ENCODE data around the gene PCDHA12.
"Not testable (repeated sequence)": the region's sequence is repeated elsewhere in the genome, so short reads cannot be mapped to it uniquely, and the experiment has no call there.

PCDHA12 gene

DNA sequence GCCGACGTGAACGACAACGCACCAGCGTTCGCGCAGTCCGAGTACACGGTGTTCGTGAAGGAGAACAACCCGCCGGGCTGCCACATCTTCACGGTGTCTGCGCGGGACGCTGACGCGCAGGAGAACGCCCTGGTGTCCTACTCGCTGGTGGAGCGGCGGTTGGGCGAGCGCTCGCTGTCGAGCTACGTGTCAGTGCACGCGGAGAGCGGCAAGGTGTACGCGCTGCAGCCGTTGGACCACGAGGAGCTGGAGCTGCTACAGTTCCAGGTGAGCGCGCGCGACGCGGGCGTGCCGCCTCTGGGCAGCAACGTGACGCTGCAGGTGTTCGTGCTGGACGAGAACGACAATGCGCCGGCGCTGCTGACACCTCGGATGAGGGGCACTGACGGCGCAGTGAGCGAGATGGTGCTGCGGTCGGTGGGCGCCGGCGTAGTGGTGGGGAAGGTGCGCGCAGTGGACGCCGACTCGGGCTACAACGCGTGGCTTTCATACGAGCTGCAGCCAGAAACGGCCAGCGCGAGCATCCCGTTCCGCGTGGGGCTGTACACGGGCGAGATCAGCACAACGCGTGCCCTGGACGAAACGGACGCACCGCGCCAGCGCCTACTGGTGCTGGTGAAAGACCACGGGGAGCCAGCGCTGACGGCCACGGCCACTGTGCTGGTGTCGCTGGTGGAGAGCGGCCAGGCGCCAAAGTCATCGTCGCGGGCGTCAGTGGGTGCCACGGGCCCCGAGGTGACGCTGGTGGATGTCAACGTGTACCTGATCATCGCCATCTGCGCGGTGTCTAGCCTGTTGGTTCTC is 25.1 kb upstream of the PCDHA12 start:
- not testable (repeated sequence) for H3K27ac Mint-ChIP-seq, ATAC-seq, H3K4me3 Mint-ChIP-seq, DNase-seq, H3K9me3 Mint-ChIP-seq, H3K4me1 Mint-ChIP-seq
- H3K27me3 Mint-ChIP-seq: peaks cover 16% of the 10 kb centered on the region

GRCh38 chr5:140855772-140856674 is 19.1 kb upstream of the PCDHA12 start, which contains the start of gene PCDHA10:
TSS of gene PCDHA10 (plus strand) at chr5:140855897. CDS start at chr5:140856049, 152 bp downstream.
- H3K4me3 Mint-ChIP-seq: no peak within 1 kb of the TSS
- ATAC-seq (no peak), DNase-seq (no peak)

GRCh38 chr5:140857177-140857986 is 17.7 kb upstream of the PCDHA12 start:
- Mint-ChIP-seq H3K4me1 (no peaks in the 10 kb centered on the region), H3K9me3 (peaks cover 13 to 27% of the 10 kb centered on the region in 2 donors), H3K27ac (no peak overlapping the region), H3K4me3 (no peak overlapping the region), H3K27me3 (peaks cover 27% of the 10 kb centered on the region)
- no peak for DNase-seq
- no peak for ATAC-seq

More at GRCh38 chr5:140855772-140856674, 19.1 kb upstream of the PCDHA12 start, which contains the start of gene PCDHA10:
- Mint-ChIP-seq H3K27ac (peak within 1 kb of the TSS in 1 of 2 donors; percentile 82), H3K27me3 (peaks cover 27% of the 10 kb centered on the region), H3K9me3 (peaks cover 13 to 25% of the 10 kb centered on the region in 2 donors), H3K4me1 (no peaks in the 10 kb centered on the region)

- no peak for ATAC-seq
Observed at GRCh38 chr5:140857987-140858240, 17.2 kb upstream of the PCDHA12 start.

GRCh38 chr5:140862441-140863295 is 12.4 kb upstream of the PCDHA12 start:
- H3K4me3 Mint-ChIP-seq: no peak overlapping the region
- H3K9me3 Mint-ChIP-seq: peaks cover 4 to 14% of the 10 kb centered on the region in 2 donors
- peak overlapping the region in 1 of 2 donors; percentile 34 for H3K27ac Mint-ChIP-seq
- no peaks in the 10 kb centered on the region for H3K4me1 Mint-ChIP-seq
- DNase-seq (no peak), ATAC-seq (no peak)
- no peaks in the 10 kb centered on the region for H3K27me3 Mint-ChIP-seq

More at GRCh38 chr5:140857987-140858240, 17.2 kb upstream of the PCDHA12 start:
- Mint-ChIP-seq H3K27ac (no peak overlapping the region), H3K27me3 (peaks cover 25% of the 10 kb centered on the region), H3K4me1 (no peaks in the 10 kb centered on the region), H3K9me3 (peaks cover 13 to 32% of the 10 kb centered on the region in 2 donors), H3K4me3 (no peak overlapping the region)
- no peak for DNase-seq

DNA sequence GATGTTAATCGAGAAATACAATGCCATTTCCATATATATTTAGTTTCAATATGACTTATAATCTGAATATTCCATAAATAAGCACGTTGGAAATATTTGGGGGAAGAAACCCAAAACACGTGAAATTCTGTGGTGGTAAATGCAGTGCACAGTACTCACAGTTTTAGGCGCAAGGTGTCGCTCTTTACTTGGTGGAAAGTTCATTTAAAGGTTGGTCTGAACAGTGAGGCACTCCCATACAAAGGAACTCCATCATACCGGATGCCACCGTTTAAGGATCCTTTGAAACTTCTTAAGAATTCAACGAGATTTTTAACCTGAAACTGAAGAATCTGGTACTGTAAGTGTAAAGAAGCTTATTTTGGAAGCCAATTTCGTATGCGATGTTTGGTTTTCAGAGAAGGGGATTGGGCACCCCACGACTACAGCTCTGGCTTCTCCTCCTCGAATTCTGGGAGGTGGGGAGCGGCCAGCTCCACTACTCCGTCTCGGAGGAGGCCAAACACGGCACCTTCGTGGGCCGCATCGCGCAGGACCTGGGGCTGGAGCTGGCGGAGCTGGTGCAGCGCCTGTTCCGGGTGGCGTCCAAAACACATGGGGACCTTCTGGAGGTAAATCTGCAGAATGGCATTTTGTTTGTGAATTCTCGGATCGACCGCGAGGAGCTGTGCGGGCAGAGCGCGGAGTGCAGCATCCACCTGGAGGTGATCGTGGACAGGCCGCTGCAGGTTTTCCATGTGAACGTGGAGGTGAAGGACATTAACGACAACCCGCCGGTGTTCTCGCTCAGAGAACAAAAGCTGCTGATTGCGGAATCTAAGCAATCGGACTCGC is 6.2 kb upstream of the PCDHA12 start, which contains the start of gene PCDHA11:
Gene PCDHA11, plus strand, starts transcription at position 237 of the 834 bp plus-strand sequence. Its CDS starts 147 bp downstream, at position 384.
- peaks cover 13% of the 10 kb centered on the region for H3K27me3 Mint-ChIP-seq
- H3K4me3 Mint-ChIP-seq: no peak within 1 kb of the TSS
- H3K27ac Mint-ChIP-seq: no peak within 1 kb of the TSS
- DNase-seq: no peak
- peaks cover 5 to 6% of the 10 kb centered on the region in 2 donors for H3K9me3 Mint-ChIP-seq
- no peak for ATAC-seq
- no peaks in the 10 kb centered on the region for H3K4me1 Mint-ChIP-seq

DNA sequence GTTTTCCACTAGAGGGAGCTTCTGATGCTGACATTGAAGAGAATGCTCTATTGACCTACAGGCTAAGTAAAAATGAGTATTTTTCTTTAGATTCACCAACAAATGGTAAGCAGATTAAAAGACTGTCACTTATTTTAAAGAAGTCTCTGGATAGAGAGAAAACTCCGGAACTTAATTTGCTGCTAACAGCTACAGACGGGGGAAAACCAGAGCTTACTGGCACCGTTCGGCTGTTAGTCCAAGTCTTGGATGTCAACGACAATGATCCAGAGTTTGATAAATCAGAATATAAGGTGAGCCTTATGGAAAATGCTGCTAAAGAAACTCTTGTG is 5.6 kb upstream of the PCDHA12 start:
- no peak overlapping the region for H3K4me3 Mint-ChIP-seq
- ATAC-seq: no peak
- H3K27me3 Mint-ChIP-seq: peaks cover 19% of the 10 kb centered on the region
- H3K27ac Mint-ChIP-seq: no peak overlapping the region
- peaks cover 5 to 6% of the 10 kb centered on the region in 2 donors for H3K9me3 Mint-ChIP-seq
- DNase-seq: no peak
- no peaks in the 10 kb centered on the region for H3K4me1 Mint-ChIP-seq

DNA sequence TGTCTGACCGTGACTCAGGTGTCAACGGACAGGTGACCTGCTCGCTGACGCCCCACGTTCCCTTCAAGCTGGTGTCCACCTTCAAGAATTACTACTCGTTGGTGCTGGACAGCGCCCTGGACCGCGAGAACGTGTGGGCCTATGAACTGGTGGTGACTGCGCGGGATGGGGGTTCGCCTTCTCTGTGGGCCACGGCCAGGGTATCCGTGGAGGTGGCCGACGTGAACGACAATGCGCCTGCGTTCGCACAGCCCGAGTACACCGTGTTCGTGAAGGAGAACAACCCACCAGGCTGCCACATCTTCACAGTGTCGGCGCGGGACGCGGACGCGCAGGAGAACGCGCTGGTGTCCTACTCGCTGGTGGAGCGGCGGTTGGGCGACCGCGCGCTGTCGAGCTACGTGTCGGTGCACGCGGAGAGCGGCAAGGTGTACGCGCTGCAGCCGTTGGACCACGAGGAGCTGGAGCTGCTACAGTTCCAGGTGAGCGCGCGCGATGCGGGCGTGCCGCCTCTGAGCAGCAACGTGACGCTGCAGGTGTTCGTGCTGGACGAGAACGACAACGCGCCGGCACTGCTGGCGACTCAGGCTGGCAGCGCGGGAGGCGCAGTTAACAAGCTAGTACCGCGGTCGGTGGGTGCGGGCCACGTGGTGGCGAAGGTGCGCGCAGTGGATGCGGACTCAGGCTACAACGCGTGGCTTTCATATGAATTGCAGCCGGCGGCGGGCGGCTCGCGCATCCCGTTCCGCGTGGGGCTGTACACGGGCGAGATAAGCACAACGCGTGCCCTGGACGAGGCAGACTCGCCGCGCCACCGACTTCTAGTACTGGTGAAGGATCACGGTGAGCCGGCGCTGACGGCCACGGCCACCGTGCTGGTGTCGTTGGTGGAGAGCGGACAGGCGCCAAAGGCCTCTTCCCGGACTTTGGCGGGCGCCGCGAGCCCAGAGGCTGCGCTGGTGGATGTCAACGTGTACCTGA is 4.6 kb upstream of the PCDHA12 start:
- DNase-seq: no peak
- Mint-ChIP-seq H3K9me3 (peaks cover 5 to 6% of the 10 kb centered on the region in 2 donors), H3K4me1 (no peaks in the 10 kb centered on the region), H3K27me3 (peaks cover 28% of the 10 kb centered on the region), H3K27ac (no peak overlapping the region), H3K4me3 (no peak overlapping the region)
- no peak for ATAC-seq

- H3K4me3 Mint-ChIP-seq, ATAC-seq, H3K4me1 Mint-ChIP-seq, DNase-seq, H3K27ac Mint-ChIP-seq: not testable (repeated sequence)
- Mint-ChIP-seq H3K27me3 (peaks cover 43% of the 10 kb centered on the region), H3K9me3 (peaks cover 5 to 20% of the 10 kb centered on the region in 2 donors)
Observed at GRCh38 chr5:140876541-140877261, 1.6 kb downstream of the PCDHA12 start.

DNA sequence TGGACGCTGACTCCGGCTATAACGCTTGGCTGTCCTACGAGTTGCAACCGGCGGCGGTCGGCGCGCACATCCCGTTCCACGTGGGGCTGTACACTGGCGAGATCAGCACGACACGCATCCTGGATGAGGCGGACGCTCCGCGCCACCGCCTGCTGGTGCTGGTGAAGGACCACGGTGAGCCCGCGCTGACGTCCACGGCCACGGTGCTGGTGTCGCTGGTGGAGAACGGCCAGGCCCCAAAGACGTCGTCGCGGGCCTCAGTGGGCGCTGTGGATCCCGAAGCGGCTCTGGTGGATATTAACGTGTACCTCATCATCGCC is 2.1 kb downstream of the PCDHA12 start:
- peaks cover 10 to 21% of the 10 kb centered on the region in 2 donors for H3K9me3 Mint-ChIP-seq

DNA sequence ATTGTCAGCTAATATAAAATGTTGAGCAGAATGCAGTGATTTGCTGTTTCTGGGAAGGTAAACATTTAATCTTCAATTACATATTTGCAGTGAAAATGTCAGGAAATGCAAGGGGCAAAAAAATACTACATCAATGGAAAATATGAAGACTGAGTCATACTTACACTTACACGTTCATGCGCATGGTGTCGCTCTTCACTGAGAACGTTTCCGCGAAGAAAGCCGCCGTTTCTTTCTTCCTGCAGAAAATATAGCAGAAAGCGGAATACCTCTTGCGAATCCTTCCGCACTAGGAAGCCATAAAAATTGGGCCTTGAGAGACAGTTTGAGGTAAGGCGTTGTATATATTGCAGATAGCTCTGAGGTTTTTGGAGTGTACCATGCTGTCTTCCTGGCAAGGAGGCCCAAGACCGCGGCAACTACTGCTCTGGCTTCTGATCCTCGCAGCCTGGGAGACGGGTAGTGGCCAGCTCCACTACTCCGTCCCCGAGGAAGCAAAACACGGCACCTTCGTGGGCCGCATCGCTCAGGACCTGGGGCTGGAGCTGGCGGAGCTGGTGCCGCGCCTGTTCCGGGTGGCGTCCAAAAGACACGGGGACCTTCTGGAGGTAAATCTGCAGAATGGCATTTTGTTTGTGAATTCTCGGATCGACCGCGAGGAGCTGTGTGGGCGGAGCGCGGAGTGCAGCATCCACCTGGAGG is 6.9 kb downstream of the PCDHA12 start, which contains the start of gene PCDHA13:
Gene PCDHA13, plus strand, starts transcription at position 236 of the 702 bp plus-strand sequence. Its CDS starts 145 bp downstream, at position 381.
- peaks cover 16 to 27% of the 10 kb centered on the region in 2 donors for H3K9me3 Mint-ChIP-seq
- H3K4me1 Mint-ChIP-seq: no peaks in the 10 kb centered on the region
- no peak within 1 kb of the TSS for H3K27ac Mint-ChIP-seq
- H3K27me3 Mint-ChIP-seq: peaks cover 27% of the 10 kb centered on the region
- H3K4me3 Mint-ChIP-seq: no peak within 1 kb of the TSS
- ATAC-seq (no peak), DNase-seq (no peak)

More for the DNA sequence above, 2.1 kb downstream of the PCDHA12 start:
- no peak for ATAC-seq
- no peak overlapping the region for H3K4me3 Mint-ChIP-seq
- H3K4me1 Mint-ChIP-seq: no peaks in the 10 kb centered on the region
- peaks cover 46% of the 10 kb centered on the region for H3K27me3 Mint-ChIP-seq
- no peak for DNase-seq
- no peak overlapping the region for H3K27ac Mint-ChIP-seq

DNA sequence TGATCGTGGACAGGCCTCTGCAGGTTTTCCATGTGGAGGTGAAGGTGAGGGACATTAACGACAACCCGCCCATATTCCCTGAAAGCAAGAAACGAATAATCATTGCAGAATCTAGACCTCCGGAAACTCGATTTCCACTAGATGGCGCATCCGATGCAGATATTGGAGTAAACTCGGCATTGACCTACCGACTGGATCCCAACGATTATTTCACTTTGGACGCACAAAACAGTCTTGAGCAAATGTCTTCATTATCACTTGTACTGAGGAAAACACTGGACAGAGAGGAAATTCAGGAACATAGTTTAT is 7.4 kb downstream of the PCDHA12 start:
- H3K4me3 Mint-ChIP-seq: no peak overlapping the region
- H3K27ac Mint-ChIP-seq: no peak overlapping the region
- ATAC-seq (no peak), DNase-seq (no peak)
- H3K4me1 Mint-ChIP-seq: no peaks in the 10 kb centered on the region
- peaks cover 20 to 29% of the 10 kb centered on the region in 2 donors for H3K9me3 Mint-ChIP-seq
- peaks cover 31% of the 10 kb centered on the region for H3K27me3 Mint-ChIP-seq

Measured in stimulated activated naive CD8-positive, alpha-beta T cell treated with anti-CD3 and anti-CD28 coated beads, Interleukin-15, amount 100 ng/mL, for 72 hours (primary cell).